Myocyte (in vitro differentiated cells): ENCODE results near the gene SLC28A1. TPM values are rescaled to one million over a fixed set of nuclear protein-coding genes. Genes with fewer than 3 reads are reported as not detected.
A peak's percentile ranks its signal among the peaks of the same experiment; 100 is the strongest.

Experiments used
- DNase-seq: peaks from one replicate; pipeline ENCODE4 v3.0.0-alpha.2; 2012; ENCODE audit warnings: low read depth
- total RNA-seq: library from RNA; depleted of rRNA; stranded (reverse); fragments of >200 nt; gene quantifications from 2 replicates; pipeline ENCODE4 v1.2.3, GENCODE V29; 2014

Gene SLC28A1
- total RNA-seq, 1 donor from 2014 or later: not detected

DNA sequence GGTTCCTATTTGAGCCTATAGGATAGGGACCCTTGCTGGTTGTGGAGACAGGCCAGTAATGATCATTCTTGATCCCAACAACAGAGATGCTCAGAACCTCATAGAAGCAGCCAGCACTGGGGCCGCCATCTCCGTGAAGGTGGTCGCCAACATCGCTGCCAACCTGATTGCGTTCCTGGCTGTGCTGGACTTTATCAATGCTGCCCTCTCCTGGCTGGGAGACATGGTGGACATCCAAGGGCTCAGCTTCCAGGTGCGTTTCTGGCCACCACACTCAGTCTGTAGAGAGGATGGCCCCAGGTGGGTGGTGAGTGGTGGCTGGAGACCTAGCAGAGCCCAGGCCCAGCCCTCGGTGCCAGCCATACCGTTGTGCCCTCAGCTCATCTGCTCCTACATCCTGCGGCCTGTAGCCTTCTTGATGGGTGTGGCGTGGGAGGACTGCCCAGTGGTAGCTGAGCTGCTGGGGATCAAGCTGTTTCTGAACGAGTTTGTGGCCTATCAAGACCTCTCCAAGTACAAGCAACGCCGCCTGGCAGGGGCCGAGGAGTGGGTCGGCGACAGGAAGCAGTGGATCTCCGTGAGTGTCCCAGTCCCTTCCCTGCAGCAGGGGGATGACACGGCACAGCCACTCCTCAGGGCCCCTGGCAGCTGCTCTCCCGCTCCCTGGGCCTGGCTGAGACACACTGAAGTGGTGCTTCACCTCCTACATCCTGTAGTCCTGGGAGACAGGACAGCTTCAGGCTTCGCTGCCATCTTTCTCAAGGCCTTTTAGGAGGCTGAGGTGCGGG lies 50.7 kb downstream of the SLC28A1 start:
- DNase-seq: no peak

DNA sequence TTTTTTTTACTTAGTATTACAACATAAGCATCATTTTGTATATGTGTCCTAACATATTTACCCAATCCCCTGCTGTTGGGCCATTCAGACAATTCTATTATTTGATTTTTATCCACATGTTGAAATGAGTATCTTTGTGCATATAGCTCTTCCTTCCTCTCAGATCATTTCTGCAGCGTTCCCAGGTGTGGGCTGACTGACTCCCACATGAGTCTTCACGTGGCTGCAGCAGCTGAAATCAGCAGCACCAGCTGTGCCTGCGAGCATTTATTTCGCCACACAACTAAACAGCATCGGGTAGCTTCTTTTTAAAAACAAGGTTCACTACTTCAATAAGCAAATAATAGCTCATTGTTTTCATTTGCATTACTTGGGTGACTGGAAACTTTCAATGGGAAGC lies 52.7 kb downstream of the SLC28A1 start:
- DNase-seq: peak; percentile 44

DNA sequence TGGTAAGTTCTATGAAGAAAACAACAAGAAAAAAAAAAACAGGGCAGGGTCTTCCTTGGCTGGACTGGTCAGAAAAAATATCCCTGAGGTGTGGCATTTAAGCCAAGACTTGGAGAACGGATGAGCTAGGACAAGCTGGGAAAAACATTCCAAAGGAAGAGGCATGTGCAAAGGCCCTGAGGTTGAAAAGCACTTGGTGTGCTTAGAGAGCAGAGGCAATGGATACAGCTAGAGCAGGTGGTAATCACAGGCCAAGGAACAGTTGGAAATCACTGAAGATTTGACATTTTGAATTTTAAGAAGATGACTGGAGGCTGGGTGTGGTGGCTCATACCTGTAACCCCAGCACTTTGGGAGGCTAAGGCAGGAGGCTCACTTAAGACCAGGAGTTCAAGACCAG lies 54.3 kb downstream of the SLC28A1 start:
- no peak for DNase-seq

DNA sequence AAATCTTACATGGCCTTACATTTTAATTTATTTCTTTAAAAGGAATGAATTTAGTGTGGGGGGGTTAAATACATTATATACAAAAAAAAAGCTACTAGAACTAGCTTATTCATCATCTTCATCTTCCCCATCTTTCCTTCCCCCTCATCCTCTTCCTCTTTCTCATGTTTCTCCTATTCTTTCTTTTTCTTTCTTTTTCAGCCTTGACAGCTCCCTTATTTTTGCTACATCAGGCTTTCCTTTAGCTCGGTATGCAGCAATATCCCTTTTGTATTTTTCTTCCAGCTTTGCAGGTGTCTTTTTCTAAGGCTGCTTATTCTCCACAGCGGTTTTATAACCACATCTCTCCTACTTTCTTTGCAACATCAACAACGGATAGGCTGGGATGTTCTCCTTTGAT lies 55.9 kb downstream of the SLC28A1 start:
- DNase-seq: no peak

DNA sequence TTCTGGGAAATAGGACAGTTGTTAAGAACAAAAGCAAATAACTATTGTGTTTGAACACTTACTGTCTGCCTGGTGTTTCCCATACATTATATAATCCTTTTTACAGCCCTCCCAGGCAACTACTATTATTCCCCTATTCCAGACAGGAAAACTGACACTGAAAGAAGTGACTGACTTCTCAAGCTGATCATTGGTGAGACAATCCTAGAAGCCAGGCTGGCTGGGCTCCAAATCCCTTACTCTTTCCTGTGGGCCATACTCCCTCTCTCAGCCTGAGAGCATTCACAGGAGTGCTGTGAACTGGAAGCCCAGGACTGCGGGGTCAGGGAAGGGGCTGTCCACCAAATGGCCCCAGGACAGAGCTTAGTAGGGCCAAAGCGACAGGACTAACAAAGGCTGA lies 58.0 kb downstream of the SLC28A1 start:
- no peak for DNase-seq

DNA sequence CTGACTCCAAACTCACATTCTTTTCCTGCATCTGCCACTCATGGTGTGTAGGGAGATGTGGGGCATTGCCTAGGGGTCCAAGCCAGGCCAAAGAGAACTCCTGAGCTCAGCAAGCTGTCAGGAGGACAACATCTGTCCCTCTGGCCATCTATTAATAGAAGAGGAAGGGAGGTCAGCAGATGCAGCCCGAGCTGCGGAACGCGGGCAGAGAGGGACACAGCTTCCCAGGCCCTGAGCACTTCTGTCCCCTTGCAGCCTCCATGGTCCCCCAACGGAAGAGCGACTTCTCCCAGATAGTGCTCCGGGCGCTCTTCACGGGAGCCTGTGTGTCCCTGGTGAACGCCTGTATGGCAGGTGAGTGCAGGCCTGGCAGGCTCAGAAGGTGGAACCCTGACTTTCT lies 59.8 kb downstream of the SLC28A1 start:
- DNase-seq: no peak

DNA sequence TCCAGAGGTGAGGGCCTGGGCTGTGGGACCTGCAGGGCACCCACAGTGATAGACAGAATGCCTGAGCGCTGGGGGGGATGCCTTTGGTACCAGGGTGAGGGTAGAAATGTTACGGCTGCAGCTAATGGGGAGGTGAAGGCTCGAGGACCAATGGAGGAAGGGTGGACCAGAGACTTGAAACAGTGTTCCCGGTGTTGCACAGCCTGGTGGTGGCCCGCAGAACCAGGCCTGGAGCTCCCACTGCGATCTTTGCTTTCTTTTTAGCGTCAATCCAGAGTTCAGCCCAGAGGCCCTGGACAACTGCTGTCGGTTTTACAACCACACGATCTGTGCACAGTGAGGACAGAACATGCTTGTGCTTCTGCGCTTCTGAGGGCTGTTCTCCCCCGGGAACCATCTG lies 60.4 kb downstream of the SLC28A1 start:
- DNase-seq: no peak

DNA sequence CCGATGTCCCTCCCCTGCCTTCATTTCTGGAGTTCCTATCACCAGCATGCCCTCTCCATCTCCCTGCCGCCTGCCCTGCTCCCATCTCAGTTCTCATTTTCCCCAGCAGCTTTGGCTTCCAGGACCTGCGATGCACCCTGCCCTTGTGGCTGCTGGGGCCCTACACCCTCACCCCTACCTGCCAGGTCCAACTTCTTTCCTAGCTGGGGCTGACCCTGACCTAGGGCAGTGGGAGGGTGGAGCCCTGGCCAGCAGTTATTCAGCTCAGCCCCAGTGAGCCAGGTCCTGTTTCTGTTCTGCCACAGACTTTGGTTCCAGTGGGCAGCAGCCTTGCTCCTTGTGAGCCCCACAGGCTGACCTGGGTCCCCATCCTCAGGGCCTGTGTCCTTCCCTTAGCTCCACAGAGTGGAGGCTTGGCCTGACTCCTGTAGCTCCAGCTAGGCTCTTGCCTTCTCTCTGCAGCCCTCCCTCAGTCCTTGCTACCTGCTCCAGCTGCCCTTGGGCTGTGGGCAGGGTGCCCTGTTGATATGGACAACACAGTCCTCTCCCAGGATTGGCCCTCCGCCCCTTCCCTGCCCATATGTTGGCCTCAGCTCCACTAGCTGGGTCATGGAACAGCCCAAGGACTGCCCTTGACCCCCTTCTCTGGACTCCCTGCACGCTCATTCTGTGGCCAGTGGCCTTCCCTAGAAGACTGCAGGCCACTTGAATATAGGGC lies 62.5 kb downstream of the SLC28A1 start:
- DNase-seq: no peak

DNA sequence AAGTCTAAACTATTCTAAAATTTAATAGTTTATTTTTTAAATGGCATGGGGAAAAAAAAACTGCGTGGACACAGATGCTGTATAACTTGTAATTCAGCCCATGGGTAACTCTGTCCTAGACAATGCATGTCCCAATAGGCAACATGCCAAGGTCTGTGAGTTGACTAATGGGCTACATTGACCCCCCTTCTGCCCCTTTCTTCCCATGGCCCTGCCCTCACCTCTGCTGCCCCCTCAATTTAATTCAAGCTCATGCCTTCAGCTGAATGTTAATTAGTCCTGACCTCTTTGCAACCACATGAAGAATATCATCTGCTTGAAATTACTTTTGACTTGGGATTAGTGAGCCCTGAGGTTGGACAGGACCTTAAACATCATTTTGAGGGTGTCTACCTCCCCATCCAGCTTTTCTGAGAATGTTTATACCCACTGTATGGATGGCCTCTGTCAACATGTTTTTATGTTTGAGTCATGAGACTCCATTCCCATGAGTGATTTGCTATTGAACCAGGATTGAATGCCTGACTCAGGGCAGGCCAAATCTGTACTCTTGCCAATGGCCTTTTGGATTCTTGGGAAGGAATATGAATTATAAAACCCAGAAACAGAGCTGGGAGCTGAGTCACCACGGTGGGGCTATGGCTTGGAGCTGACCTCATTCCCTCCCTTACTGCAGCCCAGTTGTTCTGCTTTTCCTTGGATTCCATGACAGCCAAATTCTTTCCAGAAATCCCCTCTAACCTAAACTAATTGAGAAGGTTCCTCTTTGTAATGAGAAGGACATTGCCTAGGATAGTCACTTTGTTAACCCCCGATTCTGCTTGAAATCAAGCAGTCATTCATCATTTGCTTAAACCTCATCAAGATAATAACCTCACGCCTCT lies 63.7 kb downstream of the SLC28A1 start:
- peak; percentile 80 for DNase-seq

DNA sequence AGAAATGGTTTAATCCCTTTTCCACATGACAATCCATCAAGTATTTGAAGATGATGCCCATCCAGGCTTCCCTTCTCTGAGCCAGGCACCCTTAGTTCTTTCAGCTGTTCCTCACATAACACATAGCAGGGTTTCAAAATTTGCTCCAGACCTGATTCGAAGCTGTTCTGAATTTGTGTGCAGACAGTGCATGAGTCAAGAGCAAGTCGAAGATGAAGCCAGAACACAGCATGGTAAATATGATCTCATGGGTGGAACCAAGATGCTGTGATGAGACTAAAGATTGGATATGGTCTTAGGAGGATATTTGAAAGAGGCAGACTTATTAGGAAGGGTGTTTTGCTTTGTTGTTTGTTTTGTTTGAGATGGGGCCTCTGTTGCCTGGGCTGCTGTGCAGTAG lies 64.6 kb downstream of the SLC28A1 start:
- DNase-seq: peak; percentile 17

DNA sequence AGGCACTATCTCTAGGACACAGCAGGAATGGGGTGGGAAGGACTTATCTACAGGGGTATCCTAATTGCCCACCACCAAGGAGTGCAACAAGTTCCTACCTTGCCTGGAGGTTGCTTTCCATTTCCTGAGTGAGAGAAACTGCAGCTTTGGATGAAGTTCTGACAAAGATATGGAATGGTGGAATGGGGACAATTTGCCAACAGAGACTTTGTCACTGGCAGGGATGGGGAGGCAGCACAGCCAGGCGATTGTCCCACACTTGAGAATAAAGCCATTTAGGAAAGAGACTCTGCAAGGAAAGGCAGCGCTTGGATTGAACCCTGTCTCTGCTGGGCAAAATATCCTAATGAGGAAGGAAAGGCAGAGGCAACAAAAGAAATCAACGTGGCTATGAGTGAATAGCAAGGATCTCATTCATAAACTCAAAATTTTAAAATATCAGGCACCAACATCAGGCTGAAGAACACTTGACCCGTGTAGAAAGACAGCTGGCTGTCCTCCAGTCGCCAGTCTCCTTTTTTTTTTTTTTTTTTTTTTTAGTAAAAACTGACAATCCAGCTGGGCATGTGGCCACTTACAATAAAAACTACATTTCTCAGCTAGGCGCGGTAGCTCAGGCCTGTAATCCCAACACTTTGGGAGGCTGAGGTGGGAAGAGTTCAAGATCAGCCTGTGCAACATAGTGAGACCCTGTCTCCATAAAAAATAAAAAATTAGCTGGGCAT lies 65.5 kb downstream of the SLC28A1 start:
- DNase-seq: peak; percentile 48

DNA sequence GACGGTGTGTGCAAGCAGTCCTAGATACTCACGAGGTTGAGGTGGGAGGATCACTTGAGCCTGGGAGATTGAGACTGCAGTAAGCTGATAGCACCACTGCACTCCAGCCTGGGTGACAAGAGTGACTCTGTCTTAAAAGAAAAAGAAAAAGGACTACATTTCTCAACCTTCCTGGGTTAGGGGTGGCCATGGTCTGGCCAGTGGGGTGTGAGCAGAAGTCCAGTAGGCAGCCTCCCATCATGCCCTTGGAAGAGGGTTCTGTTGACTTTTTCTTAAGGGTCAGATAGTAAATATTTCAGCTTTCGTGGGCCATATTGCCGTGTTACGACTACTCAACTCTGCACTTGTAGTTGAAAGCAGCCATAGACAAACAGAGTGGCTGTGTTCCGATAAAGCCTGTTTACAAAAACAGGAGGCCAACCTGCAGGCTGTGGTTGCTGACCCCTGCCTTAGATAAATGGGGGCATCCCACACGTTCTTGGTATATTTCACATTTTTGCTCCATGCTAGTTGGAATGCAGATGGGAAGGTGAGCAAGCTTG lies 66.2 kb downstream of the SLC28A1 start:
- no peak for DNase-seq

DNA sequence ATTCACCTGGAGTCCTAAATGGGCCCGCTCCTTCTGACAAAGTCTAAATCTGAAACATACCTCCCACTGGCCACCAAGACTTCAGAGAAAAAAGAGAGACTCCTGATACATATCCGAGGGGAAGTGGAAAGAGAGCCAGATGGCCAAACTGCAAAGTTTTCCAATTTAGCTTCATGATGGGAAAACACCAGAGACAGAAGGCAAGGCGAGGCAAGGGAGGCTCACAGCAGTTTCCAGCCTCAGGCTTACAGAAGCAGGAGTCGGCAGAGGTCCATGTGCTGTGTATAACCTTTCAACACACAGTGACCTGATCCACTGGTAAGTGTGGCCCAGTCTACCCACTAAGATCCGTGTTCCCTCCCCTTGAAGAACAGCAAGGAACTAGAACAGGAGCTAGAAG lies 67.3 kb downstream of the SLC28A1 start:
- no peak for DNase-seq

DNA sequence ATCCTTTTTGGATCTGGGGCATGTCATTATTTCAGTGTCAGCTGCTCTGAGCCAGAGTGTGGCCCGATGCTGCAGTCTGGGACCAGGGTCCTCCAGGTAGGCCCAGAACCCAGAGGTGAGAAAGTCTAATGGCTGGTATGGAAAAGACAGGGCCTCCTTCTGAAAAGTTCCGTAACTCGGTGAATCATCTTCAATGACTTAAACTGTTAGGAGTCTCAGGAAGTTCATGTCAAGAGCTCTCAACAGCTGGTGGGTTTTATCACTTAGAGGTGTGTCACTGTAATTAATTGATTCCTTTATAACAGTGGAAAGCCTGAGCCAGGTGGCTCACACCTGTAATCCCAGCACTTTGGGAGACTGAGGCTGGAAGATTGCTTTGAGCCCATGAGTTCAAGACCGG lies 68.7 kb downstream of the SLC28A1 start:
- no peak for DNase-seq

DNA sequence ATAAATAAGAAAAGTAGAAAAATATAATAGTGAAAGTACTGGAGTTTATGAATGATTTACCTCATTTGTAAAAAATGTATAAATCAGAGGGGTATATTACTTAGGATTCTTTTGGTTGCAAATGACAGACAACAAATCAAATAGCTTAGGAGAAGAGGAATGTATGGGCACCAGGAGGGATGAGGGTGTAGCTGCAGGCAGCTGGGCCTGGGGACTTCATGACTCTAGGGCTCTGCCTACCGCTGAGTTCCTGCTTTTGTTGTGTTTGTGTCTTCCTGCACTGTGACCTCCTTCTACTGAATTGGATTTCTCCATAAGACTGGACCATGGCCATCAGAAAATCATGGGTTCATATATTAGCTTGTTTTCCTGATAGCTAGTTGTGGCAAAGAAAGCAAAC lies 69.3 kb downstream of the SLC28A1 start:
- DNase-seq: no peak

DNA sequence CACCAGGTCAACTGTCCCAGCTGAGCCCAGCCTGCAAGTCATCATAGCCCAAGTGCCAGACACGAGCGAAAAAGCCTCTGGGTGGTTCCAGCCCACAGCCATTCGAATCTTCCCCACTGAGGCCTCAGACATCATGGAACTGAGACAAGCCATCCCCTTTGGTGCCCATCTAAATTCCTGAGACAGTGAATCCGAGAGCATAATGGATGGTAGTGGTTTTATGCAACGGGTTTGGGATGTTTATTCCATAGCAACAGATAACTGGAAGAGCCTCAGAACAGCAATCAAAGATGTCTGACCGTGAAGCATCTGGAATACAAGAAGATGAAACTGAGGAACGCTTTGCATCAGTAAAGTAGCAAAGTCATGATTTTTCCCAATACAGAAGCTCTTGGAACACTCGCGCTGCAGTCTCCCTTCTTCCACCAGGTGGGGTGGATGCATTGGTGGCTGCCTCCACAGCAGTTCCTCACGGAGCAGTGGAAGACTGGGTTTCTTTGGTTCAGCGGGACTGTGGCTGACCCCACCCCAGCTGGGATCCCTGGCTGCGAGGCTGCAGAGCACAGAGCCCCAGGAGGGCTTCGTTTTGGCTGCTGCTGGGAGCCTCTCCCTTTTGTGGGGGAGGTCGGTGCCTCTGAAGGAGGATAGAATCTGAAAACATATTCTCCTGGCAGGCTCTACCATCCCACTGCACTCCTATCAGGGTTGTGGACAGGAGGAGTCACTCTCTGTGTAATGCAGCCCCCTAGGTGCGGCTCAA lies 70.8 kb downstream of the SLC28A1 start:
- peak; percentile 76 for DNase-seq

DNA sequence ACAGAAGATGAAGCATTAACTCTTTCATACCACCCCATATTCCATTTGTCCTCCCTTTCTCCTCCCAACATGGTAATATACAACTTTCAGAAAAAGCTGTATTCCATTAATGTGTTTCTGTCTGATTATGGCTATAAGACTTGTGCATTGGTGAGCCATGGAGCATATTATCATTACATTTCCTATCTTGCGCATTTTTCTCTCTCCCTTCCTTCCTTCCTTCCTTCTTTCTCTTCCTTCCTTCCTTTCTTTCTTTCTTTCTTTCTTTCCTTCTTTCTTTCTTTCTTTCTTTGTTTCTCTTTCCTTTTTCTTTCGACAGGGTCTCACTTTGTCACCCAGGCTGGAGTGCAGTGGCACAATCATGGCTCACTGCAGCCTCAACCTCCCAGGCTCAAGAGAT lies 71.7 kb downstream of the SLC28A1 start:
- DNase-seq: no peak

DNA sequence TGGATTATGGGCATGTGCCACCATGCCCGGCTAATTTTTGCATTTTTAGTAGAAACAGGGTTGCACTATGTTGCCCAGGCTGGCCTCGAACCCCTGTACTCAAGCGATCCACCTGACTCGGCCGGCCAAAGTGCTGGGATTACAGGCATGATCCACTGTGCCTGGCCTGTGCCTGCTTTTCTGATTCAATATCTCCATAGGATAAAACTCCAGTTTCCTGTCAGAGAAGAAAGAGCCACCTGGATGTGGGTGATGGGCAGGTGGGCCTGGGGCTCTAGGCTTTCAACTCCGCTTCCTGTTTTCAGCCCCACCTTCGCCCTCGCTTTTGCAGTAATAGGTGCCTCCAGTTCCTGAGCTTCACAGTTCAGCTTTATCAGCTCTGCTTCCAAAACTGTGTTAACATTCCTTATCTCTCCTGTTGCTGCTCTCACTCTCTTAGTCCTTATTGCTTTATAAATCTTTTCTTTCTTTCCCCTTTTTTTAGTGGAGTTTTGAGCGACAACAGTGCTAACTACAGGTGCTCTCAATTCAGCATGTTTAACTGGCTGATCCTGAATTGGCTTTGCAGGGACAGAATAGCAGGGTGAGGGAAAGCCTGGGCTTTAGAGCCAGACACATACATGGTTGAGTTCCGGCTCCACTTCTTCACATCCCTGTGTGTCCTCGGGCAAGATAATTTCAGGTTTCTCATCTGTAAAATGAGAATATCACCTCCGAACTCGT lies 76.1 kb downstream of the SLC28A1 start:
- no peak for DNase-seq

DNA sequence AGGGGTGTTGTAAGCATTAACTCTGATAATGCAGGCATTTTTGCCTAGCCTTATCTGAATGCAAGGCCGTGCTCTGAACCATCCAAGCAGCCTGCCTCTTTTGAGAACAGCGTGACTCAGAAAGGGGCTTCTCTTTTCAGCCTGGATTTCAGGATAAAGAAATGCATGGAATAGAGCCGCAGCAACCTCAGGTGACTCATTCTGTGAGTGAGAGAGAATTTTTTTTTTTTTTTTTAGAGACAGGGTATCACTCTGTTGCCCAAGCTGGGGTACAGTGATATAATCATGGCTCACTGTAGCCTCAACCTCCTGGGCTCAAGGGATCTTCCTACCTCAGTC lies 76.6 kb downstream of the SLC28A1 start:
- no peak for DNase-seq

DNA sequence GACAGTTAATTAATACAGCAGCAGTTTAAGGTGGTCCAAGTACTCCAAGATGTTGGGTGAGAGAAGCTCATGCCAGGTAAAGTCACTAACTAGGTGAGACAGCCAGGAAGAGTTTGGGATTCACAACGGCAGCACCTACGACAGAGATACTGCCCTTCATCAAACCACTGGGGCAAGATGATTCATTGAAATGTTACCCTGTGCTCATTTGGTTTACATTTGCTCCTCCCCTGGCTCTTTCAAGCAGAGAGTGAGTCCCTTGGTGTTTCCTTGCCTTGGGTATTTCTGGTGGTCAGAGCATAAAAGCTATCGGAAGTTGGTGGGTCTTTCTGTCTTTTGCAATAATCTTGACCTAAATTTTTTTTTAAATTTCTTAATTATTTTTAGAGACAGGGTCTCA lies 77.2 kb downstream of the SLC28A1 start:
- no peak for DNase-seq
